SK-N-MC (cell line): ENCODE data around the gene NAPEPLD.

ENCODE experiments used
- EZH2 ChIP-seq: fragments of 200-600 bp; sonication (generic); IDR thresholded peaks from one replicate; pipeline ENCODE4 v1.6.1; 2017; ENCODE audit warnings: antibody characterized with exemption
- FOXP2 ChIP-seq: optimal IDR thresholded peaks from 2 replicates; pipeline ENCODE3; 2011; ENCODE audit warnings: mild to moderate bottlenecking, moderate library complexity; ENCODE audit not compliant: insufficient read depth; ENCODE audit errors: extremely low read length, control extremely low read depth

- no peak for TF ChIP-seq EZH2
- no peak for TF ChIP-seq FOXP2
These were observed 71.6 kb downstream of the NAPEPLD start for GRCh38 chr7:103077318-103077717.
